Upper lobe of left lung (tissue), 4 donors: ENCODE measurements around the gene BPIFB2.

ENCODE experiments used
- CTCF ChIP-seq, 6 experiments: fragments of 450-650 bp in 4 of 6; fragments of 200-600 bp in 2 of 6; sonication (generic) in 2 of 6; IDR thresholded peaks; one replicate each; pipeline ENCODE4 v1.5.1; 2016 to 2019; ENCODE audit warnings: antibody characterized with exemption in 6 of 6
- POLR2A ChIP-seq, 4 donors: fragments of 450-650 bp; IDR thresholded peaks; one replicate each; pipeline ENCODE4 v1.5.1; 2016 to 2017; ENCODE audit warnings: antibody characterized with exemption in 4 of 4, mild to moderate bottlenecking in 2 of 4

GRCh38 chr20:33007376-33008335 lies at the start of gene BPIFB2:
- TF ChIP-seq CTCF (IDR thresholded peaks at IDR 0.05) (no peak), POLR2A (IDR thresholded peaks at IDR 0.05) (no peak)
